Loucy (cell line): Measurements from ENCODE around the gene C3orf70.

Experiments
- H2AFZ ChIP-seq: fragments of 200-600 bp; sonication (generic); 2 replicates; pipeline ENCODE4 v1.6.0; 2016; ENCODE audit warnings: antibody characterized with exemption, mild to moderate bottlenecking, low read length, moderate library complexity
- H3F3A ChIP-seq: fragments of 200-600 bp; 2 replicates; pipeline ENCODE4 v1.6.0; 2016; ENCODE audit warnings: antibody characterized with exemption, low read depth, mild to moderate bottlenecking
- H3K27me3 ChIP-seq: fragments of 200-600 bp; sonication (generic); 2 replicates; pipeline ENCODE4 v1.6.1; 2014; ENCODE audit warnings: low read length, mild to moderate bottlenecking; ENCODE audit not compliant: insufficient read depth, poor library complexity, severe bottlenecking
- H3K36me3 ChIP-seq: fragments of 200-600 bp; sonication (generic); 2 replicates; pipeline ENCODE4 v1.6.1; 2016; ENCODE audit warnings: low read length; ENCODE audit not compliant: insufficient read depth
- H3K4me1 ChIP-seq: fragments of 200-600 bp; sonication (generic); 2 replicates; pipeline ENCODE4 v1.5.1; 2014; ENCODE audit warnings: low read length, mild to moderate bottlenecking; ENCODE audit not compliant: insufficient read depth, poor library complexity, severe bottlenecking
- H3K4me2 ChIP-seq: fragments of 200-600 bp; sonication (generic); 2 replicates; pipeline ENCODE4 v1.6.0; 2014; ENCODE audit warnings: antibody characterized with exemption, low read length, low read depth, mild to moderate bottlenecking; ENCODE audit not compliant: poor library complexity, severe bottlenecking
- H3K4me3 ChIP-seq: fragments of 200-600 bp; sonication (generic); 2 replicates; pipeline ENCODE4 v1.5.1; 2014; ENCODE audit warnings: low read length, mild to moderate bottlenecking, mixed read lengths; ENCODE audit not compliant: poor library complexity, severe bottlenecking
- H3K79me2 ChIP-seq: fragments of 200-600 bp; sonication (generic); 2 replicates; pipeline ENCODE4 v1.6.1; 2014; ENCODE audit warnings: low read length; ENCODE audit not compliant: insufficient read depth
- H3K9ac ChIP-seq: fragments of 200-600 bp; sonication (generic); 2 replicates; pipeline ENCODE4 v1.6.0; 2014; ENCODE audit warnings: mild to moderate bottlenecking, low read depth, low read length, moderate library complexity; ENCODE audit not compliant: poor library complexity, severe bottlenecking
- H3K9me2 ChIP-seq: fragments of 200-600 bp; sonication (generic); replicated peaks from 2 replicates; pipeline ENCODE4 v1.6.1; 2016; ENCODE audit warnings: low read depth, low read length, mixed read lengths
- H3K9me3 ChIP-seq: fragments of 200-600 bp; sonication (generic); 2 replicates; pipeline ENCODE4 v1.6.1; 2014; ENCODE audit warnings: mild to moderate bottlenecking, antibody characterized with exemption, low read length, low read depth; ENCODE audit not compliant: insufficient read depth
- H4K20me1 ChIP-seq: fragments of 200-600 bp; sonication (generic); 2 replicates; pipeline ENCODE4 v1.6.0; 2014; ENCODE audit warnings: antibody characterized with exemption, low read length, mild to moderate bottlenecking; ENCODE audit not compliant: insufficient read depth, poor library complexity, severe bottlenecking
- CTCF ChIP-seq: fragments of 200-600 bp; sonication (generic); conservative IDR thresholded peaks from 2 replicates; pipeline ENCODE4 v1.5.1; 2014; ENCODE audit warnings: mild to moderate bottlenecking, antibody characterized with exemption, low read length
- EZH2phosphoT487 ChIP-seq: fragments of 200-600 bp; IDR thresholded peaks from 2 replicates; pipeline ENCODE4 v1.6.1; 2018; ENCODE audit warnings: antibody characterized with exemption, mild to moderate bottlenecking, moderate library complexity, borderline replicate concordance

C3orf70 gene

GRCh38 chr3:185051801-185052200 is 101.1 kb downstream of the C3orf70 start:
- Histone ChIP-seq H3K4me3 (no peak overlapping the region), H3K9ac (no peak overlapping the region), H3K36me3 (peaks cover 47% of the 10 kb centered on the region), H3K27me3 (no peaks in the 10 kb centered on the region), H3K9me2 (no peaks in the 10 kb centered on the region), H2AFZ (no peak overlapping the region), H3K4me2 (no peak overlapping the region), H3F3A (no peaks in the 10 kb centered on the region), H3K4me1 (no peaks in the 10 kb centered on the region), H3K79me2 (no peaks in the 10 kb centered on the region), H4K20me1 (no peaks in the 10 kb centered on the region), H3K9me3 (no peaks in the 10 kb centered on the region; the same call in 1 of the 2 replicates)
- TF ChIP-seq EZH2phosphoT487 (no peak), CTCF (no peak)

DNA sequence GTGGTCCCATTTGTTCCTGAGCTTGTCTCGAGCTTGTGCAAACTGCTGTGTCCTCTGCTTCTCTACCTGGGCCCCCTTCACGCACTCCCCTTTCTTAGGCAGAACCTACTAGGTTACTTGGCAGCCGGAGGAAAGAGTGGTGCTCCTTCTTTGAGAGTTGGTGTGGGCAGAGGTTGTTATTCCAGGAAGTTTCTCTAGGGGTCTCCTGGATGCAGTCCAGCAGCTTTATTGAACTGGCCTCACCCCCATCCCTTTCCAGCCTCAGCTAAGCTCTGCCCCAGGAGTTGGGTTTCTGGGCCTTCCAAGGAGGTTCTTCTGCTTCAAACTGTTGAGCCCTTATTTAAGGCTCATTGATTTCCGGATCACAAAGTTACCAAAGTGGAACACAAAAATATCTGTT is 103.2 kb downstream of the C3orf70 start:
- Histone ChIP-seq H3K27me3 (no peaks in the 10 kb centered on the region), H3K4me2 (no peak overlapping the region), H3K9ac (no peak overlapping the region), H3K9me3 (no peaks in the 10 kb centered on the region), H3K9me2 (no peaks in the 10 kb centered on the region), H3K79me2 (no peaks in the 10 kb centered on the region), H3F3A (no peaks in the 10 kb centered on the region), H2AFZ (no peak overlapping the region), H3K36me3 (peaks cover 42% of the 10 kb centered on the region), H4K20me1 (no peaks in the 10 kb centered on the region), H3K4me3 (no peak overlapping the region), H3K4me1 (no peaks in the 10 kb centered on the region)
- TF ChIP-seq CTCF (0 out of 2 replicates have a peak, but pooled peaks have one; percentile 9), EZH2phosphoT487 (no peak)

DNA sequence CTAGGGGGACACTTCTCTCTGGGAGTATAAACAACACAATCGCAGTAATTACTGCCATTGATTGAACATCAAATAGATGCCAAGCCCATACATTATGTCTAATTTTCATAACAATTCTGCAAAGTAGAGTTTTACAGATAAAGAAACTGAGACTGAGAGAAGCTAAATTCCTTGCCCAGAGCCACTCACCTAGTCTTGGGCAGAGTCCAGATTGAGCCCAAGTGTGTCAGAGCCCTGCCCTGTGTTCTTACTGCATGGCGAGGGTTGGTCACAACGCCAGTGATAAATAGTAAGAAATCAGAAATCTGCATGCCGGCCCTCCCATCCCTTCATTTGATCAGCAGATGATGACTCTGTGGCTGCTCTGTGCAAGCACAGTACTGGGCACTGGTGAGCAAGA is 106.3 kb downstream of the C3orf70 start:
- Histone ChIP-seq H2AFZ (no peak overlapping the region), H3K36me3 (peaks cover 20% of the 10 kb centered on the region; the same call in 1 of the 2 replicates), H4K20me1 (no peaks in the 10 kb centered on the region), H3K9me3 (no peaks in the 10 kb centered on the region), H3K27me3 (no peaks in the 10 kb centered on the region), H3K4me2 (no peak overlapping the region), H3K9ac (no peak overlapping the region), H3F3A (no peaks in the 10 kb centered on the region), H3K9me2 (no peaks in the 10 kb centered on the region), H3K4me3 (no peak overlapping the region), H3K4me1 (no peaks in the 10 kb centered on the region), H3K79me2 (no peaks in the 10 kb centered on the region)
- TF ChIP-seq EZH2phosphoT487 (no peak), CTCF (no peak)
